Fibroblast of peridontal ligament (primary cell): ENCODE data around the gene KLHL21.
"Not testable (repeated sequence)": the region's sequence is repeated elsewhere in the genome, so short reads cannot be mapped to it uniquely, and the experiment has no call there.

ENCODE experiments used
- DNase-seq: peaks from one replicate; pipeline ENCODE4 v3.0.0-alpha.2; 2010; ENCODE audit errors: extremely low read depth

KLHL21 gene

DNA sequence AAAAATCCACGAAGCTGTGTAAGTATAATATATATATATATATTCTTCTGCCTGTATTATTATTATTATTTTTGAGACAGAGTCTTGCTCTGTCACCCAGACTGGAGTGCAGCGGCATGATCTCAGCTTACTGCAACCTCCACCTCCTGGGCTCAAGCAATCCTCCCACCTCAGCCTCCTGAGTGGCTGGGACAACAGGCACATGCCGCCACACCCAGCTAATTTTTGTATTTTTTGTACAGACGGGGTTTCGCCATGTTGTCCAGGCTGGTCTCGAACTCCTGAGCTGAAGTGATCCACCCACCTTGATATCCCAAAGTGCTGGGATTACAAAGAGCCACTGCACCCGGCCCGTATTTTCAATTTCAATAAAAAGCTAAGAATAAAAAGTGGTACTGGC, 2.7 kb downstream of the KLHL21 start:
- not testable (repeated sequence) for DNase-seq

DNA sequence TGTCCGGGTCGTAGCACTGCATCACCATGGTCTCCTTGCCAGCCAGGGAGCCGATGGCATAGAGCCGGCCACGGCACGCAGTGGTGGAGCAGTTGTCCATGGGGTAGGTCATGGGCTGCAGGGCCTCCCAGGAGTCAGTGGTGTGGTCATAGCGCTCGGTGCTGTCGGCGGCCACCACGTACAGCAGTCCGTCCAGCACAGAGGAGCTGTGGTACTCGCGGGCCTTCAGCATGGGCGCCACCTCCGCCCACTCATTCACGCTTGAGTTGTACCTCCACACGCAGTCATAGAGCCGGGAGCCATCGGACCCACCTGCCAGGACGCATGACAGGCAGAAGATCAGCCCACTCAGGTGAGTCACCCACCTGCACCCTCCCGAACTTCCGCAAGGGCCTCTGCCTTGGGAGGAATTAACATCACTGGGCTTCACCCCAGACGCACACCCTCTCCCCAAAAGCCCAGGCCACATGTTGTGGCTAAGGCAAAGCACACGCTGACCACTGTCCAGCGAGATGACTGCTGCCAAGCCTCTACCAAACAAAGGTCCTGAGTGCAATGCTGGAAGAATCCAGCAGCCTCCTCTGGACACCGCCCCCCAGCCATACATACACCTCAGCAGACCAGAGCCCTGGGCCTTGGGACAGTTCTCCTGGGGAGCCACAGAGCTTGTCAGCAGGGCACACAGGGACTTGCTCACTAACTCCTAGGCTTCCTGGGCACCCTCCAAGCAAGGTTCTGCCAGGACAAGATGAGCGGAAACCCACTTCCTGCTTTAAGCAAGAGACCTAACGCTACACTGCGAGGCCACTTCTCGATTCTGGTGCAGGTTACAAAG, 3.3 kb downstream of the KLHL21 start:
- DNase-seq, result no peak

DNA sequence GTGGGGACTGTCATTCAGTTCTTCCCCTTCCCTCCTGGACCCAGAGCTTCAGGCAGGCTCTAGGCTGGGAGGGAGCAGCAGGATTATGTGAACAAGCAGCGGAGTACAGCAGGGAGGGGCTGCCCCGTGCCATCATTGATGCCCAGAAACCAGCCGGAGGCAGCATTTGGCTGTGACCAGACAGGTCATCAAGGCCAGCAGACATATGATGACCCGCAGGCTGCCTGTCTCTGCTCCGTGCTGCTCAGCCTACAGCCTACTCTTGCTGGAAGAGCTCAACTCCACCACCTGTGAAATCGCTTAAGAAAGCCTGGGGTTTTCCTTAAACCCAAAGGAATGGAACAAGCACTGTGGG, 4.9 kb downstream of the KLHL21 start:
- DNase-seq, result no peak

GRCh38 chr1:6596886-6597776, 5.5 kb downstream of the KLHL21 start:
- no peak for DNase-seq

- no peak for DNase-seq
Observed at GRCh38 chr1:6596351-6596750, 6.3 kb downstream of the KLHL21 start.

GRCh38 chr1:6594977-6595740, 7.5 kb downstream of the KLHL21 start:
- DNase-seq, result no peak

GRCh38 chr1:6593810-6594209, 8.9 kb downstream of the KLHL21 start:
- no peak for DNase-seq

DNA sequence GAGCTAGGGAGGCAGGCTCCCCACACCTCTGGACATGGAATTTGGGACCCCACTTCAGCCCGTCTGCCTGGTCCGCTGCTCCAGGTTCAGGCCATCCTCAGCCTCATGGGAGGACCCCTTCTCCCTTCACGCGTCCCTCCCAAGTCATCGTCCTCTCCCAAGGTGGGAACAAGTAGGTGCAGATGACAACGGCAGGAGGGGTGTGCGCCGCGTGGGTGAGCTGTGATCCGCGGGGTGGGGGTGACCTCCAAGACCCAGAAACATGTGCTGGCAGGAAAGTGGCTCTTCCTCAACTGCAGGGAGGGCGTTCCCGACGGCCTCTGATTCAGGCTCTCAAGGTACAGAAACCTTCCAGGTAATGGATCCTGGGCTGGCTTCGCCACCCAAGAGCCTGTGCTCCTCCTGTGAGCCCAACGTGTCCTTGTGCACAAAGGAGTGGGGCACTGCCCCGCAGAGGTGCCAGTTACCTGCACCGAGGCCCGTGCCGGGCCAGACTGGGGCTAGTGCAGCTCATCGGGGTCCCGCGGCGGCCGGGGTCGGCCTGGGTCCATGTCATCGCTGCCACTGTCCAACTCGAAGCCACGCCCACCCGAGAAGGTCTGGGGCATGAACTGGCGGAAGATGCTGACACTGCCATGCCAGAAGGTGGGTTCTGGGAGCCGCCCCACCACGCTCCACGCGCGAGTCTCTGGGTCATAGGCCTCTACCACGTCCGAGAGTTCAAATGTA, 9.6 kb downstream of the KLHL21 start:
- DNase-seq, result no peak

- DNase-seq, result no peak
Observed at GRCh38 chr1:6592441-6592840, 10.2 kb downstream of the KLHL21 start.

DNA sequence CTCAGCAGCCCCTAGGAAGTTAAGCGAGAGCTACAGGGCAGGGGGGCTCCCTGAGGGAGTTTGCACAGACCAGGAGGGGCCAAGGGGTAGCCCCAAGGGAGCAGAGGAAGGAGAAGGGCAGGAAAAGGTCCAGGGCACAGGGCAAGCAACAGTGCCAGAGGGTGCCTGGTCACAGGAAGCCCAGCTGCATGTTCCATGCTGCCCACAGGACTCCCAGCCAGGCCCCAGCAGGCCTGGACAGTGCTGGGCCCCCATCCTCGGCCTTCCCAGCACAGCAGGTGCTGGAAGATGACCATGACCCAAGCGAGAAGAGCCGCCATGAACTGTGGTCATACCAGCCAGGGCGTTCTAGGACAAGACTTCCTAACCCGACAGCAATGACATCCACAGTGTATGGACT, 11.0 kb downstream of the KLHL21 start:
- DNase-seq, result no peak

GRCh38 chr1:6591222-6591621, 11.4 kb downstream of the KLHL21 start:
- no peak for DNase-seq

- no peak for DNase-seq
Observed at GRCh38 chr1:6590046-6590445, 12.6 kb downstream of the KLHL21 start.

DNA sequence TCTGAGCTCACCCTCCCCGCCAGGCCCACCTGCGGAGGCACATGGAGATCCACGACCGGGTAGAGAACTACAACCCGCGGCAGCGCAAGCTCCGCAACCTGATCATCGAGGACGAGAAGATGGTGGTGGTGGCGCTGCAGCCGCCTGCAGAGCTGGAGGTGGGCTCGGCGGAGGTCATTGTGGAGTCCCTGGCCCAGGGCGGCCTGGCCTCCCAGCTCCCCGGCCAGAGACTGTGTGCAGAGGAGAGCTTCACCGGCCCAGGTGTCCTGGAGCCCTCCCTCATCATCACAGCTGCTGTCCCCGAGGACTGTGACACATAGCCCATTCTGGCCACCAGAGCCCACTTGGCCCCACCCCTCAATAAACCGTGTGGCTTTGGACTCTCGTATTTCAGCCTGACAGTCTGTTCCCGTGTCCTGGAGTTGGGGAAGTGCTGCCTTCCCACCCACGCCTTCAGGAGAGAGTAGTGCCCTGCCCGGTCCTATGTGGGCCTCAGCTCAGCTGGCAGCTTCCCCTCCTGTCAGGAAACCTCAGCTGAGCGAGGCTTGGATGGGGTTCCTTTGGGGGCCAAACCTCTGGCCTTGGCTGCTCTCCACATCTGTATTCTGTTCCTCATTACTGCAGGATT, 13.7 kb downstream of the KLHL21 start:
- DNase-seq, result no peak

- DNase-seq, result no peak
Observed at GRCh38 chr1:6588128-6588892, 14.4 kb downstream of the KLHL21 start.

- no peak for DNase-seq
Observed at GRCh38 chr1:6587261-6588005, 15.2 kb downstream of the KLHL21 start.

DNA sequence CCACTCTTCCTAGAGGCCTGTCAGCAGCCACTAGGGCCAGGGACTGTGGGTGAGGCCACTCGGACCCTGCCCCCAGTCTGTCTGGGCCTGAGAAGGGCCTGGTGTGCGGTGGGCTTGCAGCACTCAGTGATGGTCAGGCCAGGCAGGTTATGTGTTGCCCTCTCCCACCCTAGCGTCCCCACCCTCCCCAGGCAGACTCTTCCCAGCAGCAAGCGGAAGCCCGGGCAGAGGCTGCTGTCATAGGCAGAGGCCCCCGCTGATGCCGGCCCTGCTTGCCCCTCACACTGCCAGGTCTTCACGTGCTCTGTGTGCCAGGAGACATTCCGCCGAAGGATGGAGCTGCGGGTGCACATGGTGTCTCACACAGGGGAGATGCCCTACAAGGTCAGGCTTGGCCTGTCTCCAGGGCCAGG, 16.3 kb downstream of the KLHL21 start:
- DNase-seq, result no peak

- no peak for DNase-seq
Observed at GRCh38 chr1:6585841-6586240, 16.8 kb downstream of the KLHL21 start.

DNA sequence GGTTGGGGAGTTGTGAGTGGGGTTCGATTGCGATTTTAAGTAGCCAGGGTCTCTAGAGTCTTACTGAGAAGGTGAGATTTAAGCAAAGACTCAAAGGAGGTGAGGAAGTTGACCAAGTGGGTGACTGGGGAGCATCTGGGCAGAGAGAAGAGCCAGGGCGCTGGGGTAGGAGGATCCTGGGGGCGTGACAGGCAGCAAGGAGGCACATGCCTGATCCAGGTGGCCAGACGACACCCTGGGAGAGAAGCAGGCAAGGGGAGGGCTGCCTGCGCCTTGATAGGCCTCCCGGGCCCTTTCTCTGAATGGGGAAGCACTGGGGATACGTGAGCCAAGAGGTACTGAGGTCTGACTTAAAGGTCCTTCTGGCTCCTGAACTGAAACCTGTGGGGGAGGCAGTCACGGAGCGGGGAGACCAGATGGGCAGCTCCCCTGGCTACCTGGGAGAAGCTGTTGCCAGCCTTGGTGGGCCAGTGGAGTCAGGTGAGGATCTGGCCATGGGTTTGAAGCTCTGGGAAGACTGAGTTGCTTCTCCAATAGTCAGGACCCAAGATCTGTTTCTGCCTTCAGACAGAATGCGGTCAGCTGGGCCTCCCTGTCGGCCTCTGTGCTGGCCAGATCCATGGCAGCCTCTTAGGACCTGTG, 17.5 kb downstream of the KLHL21 start:
- no peak for DNase-seq
